SK-N-SH (cell line): ENCODE results near the gene LPIN2.

Experiments
- CTCF ChIP-seq: fragments of 200-600 bp; sonication (generic); IDR thresholded peaks from 2 replicates; pipeline ENCODE4 v1.6.1; 2017; ENCODE audit warnings: antibody characterized with exemption, mild to moderate bottlenecking, moderate library complexity
- EZH2phosphoT487 ChIP-seq: fragments of 200-600 bp; sonication (generic); IDR thresholded peaks from 2 replicates; pipeline ENCODE4 v1.6.1; 2017; ENCODE audit warnings: low read depth, mixed run types, mild to moderate bottlenecking, antibody characterized with exemption, moderate library complexity, borderline replicate concordance
- GABPA ChIP-seq: IDR thresholded peaks from 2 replicates; pipeline ENCODE4 v1.4.0; 2012; ENCODE audit warnings: low read depth, mild to moderate bottlenecking
- NFIC ChIP-seq: IDR thresholded peaks from 2 replicates; pipeline ENCODE4 v1.4.0; 2012; ENCODE audit warnings: borderline replicate concordance
- NRF1 ChIP-seq: IDR thresholded peaks from 2 replicates; pipeline ENCODE4 v1.6.1; 2012; ENCODE audit warnings: low read depth, mild to moderate bottlenecking, low read length
- RFX5 ChIP-seq: IDR thresholded peaks from 2 replicates; pipeline ENCODE4 v1.6.1; 2012; ENCODE audit warnings: mild to moderate bottlenecking, improper control_type of control experiment, low read length
- SMC3 ChIP-seq: IDR thresholded peaks from 2 replicates; pipeline ENCODE4 v1.6.1; 2012; ENCODE audit warnings: low read depth, low read length, improper control_type of control experiment
- TCF12 ChIP-seq: IDR thresholded peaks from 2 replicates; pipeline ENCODE4 v1.4.0; 2012
- TEAD4 ChIP-seq: IDR thresholded peaks from 2 replicates; pipeline ENCODE4 v1.4.0; 2012; ENCODE audit warnings: mild to moderate bottlenecking, borderline replicate concordance; ENCODE audit not compliant: insufficient read depth
- TF ChIP-seq, protein P1 (sequence below): IDR thresholded peaks from 2 replicates; pipeline ENCODE4 v1.4.0; 2012; ENCODE audit warnings: low read depth
- TF ChIP-seq, protein P2 (sequence below): IDR thresholded peaks from 2 replicates; pipeline ENCODE4 v1.6.1; 2012; ENCODE audit warnings: mild to moderate bottlenecking, low read depth, low read length, moderate library complexity

- no peak for TF ChIP-seq NFIC
- TF ChIP-seq TEAD4: no peak
- TF ChIP-seq, protein P1, sequence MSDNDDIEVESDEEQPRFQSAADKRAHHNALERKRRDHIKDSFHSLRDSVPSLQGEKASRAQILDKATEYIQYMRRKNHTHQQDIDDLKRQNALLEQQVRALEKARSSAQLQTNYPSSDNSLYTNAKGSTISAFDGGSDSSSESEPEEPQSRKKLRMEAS: no peak
- TF ChIP-seq, protein P2, sequence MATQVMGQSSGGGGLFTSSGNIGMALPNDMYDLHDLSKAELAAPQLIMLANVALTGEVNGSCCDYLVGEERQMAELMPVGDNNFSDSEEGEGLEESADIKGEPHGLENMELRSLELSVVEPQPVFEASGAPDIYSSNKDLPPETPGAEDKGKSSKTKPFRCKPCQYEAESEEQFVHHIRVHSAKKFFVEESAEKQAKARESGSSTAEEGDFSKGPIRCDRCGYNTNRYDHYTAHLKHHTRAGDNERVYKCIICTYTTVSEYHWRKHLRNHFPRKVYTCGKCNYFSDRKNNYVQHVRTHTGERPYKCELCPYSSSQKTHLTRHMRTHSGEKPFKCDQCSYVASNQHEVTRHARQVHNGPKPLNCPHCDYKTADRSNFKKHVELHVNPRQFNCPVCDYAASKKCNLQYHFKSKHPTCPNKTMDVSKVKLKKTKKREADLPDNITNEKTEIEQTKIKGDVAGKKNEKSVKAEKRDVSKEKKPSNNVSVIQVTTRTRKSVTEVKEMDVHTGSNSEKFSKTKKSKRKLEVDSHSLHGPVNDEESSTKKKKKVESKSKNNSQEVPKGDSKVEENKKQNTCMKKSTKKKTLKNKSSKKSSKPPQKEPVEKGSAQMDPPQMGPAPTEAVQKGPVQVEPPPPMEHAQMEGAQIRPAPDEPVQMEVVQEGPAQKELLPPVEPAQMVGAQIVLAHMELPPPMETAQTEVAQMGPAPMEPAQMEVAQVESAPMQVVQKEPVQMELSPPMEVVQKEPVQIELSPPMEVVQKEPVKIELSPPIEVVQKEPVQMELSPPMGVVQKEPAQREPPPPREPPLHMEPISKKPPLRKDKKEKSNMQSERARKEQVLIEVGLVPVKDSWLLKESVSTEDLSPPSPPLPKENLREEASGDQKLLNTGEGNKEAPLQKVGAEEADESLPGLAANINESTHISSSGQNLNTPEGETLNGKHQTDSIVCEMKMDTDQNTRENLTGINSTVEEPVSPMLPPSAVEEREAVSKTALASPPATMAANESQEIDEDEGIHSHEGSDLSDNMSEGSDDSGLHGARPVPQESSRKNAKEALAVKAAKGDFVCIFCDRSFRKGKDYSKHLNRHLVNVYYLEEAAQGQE: no peak
- no peak for TF ChIP-seq CTCF
- TF ChIP-seq GABPA: no peak
- TF ChIP-seq EZH2phosphoT487: no peak
- TF ChIP-seq SMC3: no peak
- no peak for TF ChIP-seq RFX5
- no peak for TF ChIP-seq TCF12
- TF ChIP-seq NRF1: no peak
Measured at GRCh38 chr18:2968606-2969005, 44.3 kb downstream of the LPIN2 start.
